HG03135 (cell line): ENCODE measurements around the gene SLC9A2.

Experiments used
- ATAC-seq: cut with Tn5 transposase; IDR thresholded peaks from one replicate; pipeline ENCODE4 v1.9.1; 2021; ENCODE audit warnings: mild to moderate bottlenecking, moderate library complexity; ENCODE audit not compliant: unreplicated experiment

SLC9A2 gene

DNA sequence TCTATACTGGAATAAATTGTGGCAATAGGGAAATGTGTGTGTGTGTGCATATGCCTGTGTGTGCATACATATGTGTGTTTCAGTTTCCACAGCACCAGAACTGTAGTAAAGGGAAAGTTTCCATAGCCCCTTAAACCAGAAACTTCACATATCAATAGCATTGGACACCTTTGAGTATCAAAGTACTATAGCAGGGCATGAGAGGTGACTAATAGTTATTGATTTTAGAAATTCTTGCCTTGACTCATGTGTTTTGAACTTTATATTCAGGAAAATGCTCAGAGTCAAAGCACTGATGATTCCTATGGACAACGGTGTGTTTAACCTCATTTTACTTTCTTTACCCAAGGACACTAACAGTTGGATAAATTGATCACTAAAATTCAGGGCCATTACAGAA is 50.0 kb downstream of the SLC9A2 start:
- ATAC-seq, result no peak

DNA sequence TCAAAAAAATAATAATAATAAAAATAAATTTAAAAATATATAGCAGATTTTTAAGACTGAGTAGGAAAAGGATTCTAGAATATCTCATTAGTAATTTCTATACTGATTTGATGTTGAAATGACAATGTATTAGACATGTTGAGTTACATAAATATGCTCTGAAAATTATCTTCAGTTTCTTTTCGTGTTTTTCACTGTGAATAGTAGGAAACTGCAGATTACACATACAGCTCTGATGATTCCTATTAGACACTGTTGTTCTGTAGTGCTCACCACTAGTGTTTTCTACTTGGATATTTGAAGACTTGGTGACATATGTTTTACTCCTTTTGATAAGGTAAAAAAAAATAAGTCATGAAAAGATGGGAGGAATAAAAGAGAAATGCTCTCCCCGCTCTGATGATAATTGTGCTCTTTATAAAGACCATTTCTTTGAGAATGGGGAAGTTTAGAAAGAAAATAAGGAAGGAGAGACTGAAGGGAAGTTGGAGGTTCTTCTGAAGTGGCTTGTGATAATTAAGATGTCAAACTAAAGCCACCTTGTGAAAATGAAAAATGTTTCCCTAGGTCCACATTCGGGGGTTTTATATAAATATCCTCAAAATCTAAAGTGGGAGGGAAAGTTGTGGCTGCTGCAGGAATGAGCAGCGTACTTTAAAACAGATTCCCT is 52.9 kb downstream of the SLC9A2 start:
- no peak for ATAC-seq

DNA sequence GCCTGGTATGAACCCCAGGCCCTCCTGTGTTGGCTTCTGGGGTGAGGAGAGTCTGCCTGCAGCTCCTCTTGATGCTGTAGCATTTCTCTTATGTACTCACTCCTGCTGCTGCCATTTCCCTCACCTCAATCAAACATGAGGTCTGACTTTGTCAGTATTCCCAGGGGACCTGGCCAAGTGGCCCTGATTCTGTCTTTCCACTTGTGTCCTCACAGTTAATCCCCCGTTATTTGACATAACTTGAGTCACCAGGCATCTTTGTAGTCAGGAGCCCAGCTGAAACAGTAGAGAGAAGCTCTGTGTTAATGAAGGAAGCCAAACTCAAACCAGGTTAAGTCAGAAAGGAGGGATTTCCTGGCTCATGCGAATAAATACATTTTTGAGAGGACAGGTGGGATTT is 55.0 kb downstream of the SLC9A2 start:
- no peak for ATAC-seq

DNA sequence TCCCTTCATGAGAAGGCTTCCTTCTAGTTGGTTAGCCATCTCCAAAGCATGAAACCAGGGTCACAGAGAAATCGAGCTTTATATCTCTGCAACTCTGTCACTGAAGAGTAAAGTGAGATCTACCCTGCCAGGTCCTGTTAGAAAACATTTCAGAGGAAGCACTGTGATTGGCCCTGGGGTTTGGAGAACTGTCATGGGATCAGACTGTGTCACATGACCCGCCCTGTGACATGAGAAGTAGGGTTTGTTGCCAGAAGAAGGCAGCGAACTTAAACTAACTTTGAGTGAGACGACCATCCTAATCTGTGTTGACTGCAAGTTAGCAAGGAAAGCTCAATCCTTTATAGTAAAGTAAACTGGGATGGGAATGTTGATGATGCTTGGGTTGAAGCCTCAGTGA is 55.5 kb downstream of the SLC9A2 start:
- ATAC-seq, result no peak

DNA sequence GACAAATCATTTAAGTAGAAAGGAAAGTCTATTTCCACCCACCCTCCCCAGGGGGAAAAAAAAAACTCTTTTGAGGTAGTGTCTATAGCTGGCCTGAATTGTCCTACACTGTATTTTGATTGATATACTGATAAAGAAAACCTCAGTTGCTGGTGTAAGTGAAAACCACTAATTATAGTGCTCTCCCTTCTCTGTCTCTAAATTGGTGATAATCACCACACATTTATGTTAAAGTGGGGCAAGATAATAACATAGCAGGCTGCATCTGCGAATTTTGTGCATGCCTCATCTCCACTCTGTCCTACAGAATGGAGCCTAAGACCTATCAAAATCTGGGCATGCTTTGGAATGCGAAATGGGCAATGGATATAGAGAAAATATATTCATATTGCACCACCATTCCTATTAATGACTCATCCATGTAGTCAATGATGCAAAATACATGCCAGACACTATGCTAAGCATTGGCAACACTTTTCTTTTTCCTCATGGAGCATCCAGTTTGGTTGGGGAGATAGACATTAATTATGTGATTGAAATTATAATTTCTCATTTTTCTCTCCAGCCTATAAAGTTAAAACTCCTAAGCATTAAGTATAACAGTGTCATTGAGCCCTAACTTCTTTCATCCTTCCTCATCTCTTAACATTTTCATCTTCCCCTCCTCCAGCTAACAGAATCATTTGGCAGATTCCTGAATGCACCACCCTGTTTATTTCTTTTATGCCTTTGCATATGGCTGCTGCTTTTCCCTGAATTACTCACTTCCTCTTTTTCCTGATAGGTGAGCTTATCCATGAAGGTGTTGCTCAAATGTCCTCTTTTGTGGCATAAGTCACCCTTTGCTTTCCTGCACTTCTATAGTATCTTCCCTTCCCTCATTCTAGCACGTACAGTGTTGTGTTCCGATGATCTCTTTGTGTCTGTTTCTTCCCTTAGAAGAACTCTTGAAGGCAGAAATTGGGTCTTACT is 58.2 kb downstream of the SLC9A2 start:
- ATAC-seq, result no peak

DNA sequence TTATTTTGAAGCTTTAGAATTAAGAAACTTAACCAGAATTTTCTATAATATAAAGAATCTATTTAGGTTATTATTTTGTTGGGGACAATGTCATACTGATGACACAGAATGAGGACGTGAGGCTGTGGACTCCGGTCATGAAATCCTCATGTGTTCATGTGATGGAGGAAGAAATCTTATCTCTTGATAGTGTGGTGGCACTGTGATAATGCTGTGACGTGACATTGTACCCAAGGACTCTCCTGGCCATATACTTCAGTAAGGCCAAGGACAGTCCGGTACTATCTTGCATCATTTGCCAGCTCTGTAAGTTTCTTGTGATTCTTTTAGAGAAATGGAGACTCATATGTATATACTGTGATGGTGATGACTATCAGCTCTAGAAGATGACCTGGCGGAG is 59.1 kb downstream of the SLC9A2 start:
- no peak for ATAC-seq

DNA sequence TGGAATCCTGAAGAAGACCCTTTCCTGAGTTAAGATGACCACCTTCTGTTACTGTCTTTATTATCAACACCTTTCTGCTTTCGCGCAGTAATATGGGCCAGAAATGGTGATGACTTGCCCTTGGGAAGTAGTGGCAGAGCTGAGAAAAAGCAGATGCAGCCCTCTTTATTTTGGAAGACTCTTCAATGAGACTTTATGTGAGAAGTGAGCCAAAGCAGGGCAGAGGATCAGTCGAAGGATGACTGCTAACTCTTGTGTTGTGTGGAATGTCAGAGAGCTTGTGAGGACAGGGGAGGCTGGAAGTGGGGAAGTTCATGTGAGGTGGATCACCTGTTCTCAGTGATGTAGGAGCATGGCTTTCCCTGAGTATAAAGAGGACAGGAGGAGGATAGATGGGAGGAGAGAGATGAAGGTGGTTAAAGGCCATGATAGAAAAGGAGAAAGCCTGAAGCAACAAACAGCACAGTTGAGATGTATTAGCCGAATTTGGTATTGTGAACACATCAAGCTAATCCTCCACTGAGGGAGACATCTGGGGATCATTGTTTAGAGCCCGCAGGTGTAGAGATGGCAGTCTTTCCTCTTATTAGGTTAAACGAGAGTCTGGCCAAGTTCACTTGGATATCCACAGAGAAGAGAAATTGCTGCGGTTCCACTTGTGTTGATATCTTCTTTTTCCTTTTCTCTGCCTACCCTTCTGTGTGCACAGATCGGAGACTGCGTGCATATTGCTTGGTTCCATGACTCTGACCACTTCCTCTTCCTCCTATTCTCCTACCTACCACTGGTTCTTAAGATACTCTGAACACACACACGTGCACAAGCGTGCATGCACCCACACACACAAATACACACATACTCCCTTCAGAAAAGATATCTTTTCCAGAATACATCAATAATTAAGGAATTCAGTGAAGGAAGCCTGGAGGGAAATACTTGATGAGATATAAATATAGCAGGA is 67.4 kb downstream of the SLC9A2 start:
- no peak for ATAC-seq

DNA sequence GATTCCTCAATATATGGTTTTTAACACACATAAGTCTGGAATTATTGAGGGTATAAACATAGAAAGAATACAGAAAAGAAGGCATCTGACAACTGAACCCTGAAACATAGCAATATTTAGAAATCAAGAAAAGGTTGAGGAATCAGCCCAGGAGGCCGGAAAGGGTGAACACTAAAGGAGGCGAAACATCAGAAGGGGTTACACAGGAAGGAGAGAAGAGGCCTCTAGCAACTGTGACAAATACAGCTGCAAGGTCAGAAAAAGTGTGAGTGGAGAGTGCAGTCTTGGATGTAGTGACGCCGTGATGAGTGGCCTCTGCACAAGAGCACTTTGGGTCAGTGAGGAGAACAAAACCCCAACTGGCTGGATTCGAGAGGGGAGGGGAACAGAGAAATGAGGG is 70.7 kb downstream of the SLC9A2 start:
- ATAC-seq, result no peak

DNA sequence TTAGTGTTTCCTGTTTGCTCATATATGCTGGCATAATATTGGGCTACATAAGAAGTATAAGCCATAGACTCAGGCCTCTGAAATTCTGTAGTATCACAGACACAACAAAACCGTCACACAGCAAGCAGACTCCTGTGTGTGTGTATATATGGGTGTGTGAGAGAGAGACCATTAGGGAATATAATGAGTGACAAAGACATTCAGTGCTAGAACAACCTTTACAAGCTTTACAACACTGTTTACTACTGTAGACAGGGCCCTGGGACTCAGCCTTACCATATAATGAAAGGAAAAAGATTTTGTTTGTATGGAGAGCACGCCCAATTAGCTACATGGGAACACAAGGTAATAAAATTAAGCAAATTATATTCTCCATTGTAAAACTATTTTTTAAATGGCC is 77.1 kb downstream of the SLC9A2 start:
- no peak for ATAC-seq

DNA sequence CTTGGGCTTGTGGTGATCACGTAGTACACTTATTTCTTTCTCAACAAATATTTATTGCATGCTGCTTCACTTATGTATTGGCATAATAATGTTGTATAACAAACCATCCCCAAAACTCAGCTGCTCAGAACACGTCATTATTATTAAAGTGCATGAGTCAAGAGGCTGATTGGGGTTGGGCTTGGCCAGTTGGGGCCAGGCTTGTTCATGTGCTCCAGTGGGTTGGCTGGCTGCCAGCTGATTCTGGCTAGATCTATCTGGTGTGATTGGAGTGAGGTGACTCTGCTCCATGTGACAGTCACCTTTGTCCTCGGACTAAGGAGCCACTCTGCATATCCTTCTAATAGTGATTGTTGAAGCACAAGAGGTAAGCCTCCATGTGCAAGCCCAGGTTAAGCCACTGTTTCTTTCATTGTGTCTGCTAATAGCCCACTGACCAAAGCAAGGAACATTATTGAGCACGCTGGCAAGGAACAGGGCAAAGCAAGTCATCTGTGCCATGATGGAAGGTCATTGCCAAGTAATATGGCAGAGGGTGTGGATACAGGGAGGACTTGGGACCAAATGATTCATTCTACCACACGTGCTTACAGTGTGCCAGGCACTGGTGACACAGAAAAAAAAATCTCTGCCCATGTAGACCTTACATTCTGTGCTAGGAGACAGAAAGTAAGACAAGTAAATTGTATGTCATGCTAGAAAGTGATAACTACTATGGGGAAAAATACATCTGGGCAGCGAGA is 79.2 kb downstream of the SLC9A2 start:
- no peak for ATAC-seq

DNA sequence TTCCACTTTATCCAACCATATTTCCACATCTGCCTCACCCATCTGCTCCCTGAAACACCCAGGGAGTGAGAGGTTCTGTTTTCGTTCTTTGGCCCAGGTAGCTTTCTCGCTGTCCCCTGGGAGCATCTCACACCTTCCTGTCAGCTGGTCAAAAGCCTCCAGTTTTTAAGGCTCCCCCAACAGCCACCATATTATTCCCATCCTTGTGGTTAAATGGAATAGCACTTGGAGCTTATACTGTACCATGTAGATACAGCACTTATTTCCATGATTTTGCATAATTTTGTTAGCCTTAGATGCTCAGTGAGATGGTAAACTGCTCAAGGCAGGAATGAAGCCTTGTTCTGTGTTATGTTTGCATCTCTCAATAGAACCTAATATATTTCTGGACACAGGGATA is 84.0 kb downstream of the SLC9A2 start:
- no peak for ATAC-seq

DNA sequence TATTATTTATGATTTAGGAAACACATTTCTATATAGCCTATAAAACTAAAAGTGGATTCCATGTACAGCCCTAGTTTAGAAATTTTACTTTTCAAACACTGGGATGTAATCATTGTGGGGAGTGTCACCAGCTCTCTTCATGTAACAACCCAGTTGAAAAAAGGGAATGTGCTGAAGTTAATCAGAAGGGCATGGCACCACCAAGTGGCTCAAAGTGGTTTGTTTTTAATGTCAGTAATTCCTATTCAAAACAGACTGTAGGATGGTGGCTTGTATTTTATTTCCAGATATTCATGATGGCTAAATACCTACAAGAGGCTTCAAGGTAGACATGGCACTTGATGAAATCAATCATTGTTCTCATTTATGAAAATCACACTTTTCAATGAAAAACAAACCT is 84.4 kb downstream of the SLC9A2 start:
- no peak for ATAC-seq

DNA sequence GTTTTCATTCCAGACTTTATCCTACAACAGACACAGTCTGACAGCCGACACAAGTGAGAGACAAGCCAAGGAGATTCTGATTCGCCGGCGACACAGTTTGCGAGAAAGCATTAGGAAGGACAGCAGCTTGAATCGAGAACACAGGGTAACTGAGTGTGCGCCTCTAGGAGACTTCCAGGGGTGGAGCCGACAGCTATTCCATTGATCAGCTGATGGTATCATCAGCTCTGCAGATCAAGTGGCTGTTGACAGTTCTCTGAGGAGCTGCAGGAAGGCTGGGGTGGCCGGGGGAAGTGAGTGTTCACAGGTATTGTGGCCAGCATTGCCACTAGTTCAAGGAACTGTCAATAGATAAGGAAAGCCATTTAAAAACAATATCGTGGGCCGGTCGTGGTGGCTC is 85.2 kb downstream of the SLC9A2 start:
- no peak for ATAC-seq

DNA sequence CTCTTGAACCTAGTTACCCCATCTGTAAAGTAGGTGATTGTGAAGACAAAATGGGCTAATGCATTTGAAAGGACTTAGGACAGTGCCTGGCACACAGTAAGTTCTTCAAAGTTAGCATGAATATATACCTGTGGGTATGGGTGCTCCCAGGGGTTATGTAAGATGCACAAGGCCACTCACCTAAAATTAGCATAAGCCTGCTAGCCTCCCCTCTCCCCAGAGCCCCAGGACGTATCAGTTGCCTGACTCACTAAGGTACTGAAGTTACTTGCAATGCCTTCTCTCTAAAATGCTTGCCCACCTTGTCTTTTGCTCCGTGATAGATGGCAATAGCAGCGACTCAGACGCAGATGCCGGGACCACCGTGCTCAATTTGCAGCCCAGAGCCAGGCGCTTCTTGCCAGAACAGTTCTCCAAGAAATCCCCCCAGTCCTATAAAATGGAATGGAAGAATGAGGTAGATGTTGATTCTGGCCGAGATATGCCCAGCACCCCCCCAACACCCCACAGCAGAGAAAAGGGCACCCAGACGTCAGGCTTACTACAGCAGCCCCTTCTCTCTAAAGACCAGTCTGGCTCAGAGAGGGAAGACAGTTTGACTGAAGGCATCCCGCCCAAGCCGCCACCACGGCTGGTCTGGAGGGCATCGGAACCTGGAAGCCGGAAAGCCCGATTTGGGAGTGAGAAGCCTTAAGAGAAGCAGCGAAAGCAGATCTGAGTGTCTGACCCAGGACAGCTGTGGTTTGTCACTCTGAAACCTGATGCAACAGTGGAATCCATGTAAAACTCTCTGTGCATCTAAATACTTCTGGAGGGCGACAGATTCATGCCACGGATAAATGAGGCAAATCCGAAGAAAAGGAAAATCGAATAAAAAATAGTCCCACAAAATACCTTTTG is 88.7 kb downstream of the SLC9A2 start:
- ATAC-seq, result no peak

DNA sequence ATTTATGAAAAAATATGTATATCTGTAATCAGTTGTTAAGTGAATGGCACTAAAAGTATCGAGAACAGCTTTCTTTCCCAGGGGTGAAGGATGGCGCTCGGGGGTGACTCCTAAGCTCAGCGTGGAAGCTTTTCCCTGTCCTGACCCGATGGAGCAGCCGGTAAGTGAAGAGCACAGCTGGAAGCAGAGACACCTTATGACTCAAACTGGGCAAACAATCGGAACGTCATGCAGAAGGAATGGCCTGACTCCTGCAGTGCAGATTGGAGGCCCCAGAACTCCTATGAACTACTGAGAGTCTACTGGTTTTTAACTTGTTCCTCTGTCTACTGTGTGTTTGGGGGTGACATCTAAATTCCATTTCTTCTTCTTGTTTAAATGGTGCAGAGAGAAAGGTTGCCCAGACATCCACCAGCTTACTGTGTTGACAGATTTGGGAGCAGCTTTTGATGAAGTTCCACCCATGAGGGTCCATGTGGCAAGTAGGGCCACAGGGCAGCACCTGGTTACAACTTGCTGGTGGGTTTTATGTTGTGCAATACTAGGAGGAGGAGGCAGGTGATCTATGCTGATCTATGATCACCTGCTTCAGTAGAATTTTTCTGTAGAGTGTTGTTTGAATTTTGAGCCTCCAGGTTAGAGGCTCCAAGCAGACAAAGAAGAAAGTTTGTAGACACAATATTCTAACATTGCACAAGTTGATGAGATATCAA is 89.7 kb downstream of the SLC9A2 start:
- no peak for ATAC-seq

DNA sequence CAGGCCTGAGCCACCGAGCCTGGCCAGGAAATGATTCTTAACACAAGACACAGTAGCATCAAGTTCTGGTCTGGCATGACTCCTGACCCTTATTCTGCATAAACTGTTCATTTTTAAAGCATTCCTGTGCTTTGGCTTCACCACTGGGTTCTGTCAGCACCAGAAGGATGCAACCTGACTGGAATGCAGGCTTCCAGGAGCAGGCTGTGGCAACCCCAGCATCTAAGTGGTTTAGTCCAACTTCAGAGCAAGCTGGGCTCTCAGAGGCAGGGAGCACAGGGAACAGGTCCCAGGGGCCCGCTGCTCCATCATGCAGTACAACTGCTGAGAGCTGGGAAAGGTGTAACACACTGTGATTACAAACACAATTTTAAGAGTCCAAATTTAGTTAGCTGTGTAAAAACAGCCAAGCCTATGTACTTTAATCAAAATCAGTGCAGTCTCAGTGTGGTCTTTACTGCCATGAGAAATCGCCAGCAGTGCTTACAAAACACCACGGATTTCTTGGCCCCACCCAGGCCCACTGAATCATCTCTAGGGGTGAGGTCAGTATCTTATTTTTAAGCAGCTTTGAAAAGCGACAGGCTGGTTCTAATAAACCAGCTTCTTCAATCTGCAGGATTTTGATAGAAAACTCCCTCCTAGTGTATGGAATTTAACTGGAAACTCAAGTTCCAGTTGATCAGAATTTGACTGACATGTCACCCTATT is 98.1 kb downstream of the SLC9A2 start:
- no peak for ATAC-seq

DNA sequence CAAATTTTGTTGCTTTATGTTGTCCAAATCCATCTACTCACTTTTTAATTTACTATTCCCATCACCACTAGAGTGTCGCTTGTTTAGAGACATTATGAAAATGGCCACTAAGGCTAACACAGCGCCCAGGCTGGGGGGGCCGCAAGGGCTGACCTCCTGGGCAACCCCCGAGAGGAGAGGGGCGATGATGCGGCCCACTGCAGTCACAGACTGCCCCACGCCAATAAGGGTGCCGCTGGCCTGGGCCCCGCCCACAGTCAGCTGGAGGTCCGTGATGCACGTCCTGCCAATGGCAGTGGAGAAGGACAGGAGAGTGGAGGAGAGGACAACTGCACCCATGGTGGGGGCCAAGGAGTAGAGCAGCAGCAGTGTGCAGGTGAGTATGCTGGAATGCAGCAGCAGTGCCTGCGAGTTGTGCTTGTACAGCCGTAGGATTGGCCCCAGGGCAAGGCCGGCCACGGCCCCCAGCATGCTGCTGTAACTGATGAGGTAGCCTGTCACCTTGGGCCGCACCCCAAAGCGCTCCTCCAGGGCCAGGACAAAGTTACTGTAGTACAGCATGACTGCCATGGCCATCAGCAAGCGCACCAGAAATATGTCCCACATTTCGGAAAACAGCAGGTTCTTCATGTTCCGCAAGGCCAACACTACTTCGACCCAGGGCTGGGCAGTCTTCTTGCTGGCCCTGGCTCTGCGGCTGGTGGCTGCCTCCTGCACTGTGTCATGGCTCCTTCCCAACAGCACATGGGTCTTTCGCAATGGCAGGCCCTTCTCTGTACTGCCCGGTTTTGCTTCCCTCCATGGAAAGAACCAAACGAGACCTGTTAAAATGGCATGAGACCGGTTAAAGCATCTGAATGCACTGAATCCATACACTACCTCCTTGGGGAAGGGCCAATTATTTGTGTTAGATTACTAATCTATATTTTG is 99.3 kb downstream of the SLC9A2 start:
- no peak for ATAC-seq
